Type B pancreatic cell (in vitro differentiated cells): ENCODE data around the gene RNF217. TPM values are rescaled to one million over a fixed set of nuclear protein-coding genes. Genes with fewer than 3 reads are reported as not detected.

ENCODE experiments used
- DNase-seq: peaks from one replicate; pipeline ENCODE4 v3.0.0; 2021; ENCODE audit warnings: mixed read lengths; ENCODE audit not compliant: unreplicated experiment; ENCODE audit errors: extremely low spot score
- H3K27ac Mint-ChIP-seq: 2 replicates; pipeline ENCODE4 v1.8.0; 2021; ENCODE audit warnings: mild to moderate bottlenecking, mixed read lengths
- H3K27me3 Mint-ChIP-seq: 2 replicates; pipeline ENCODE4 v1.8.0; 2021; ENCODE audit warnings: mixed read lengths
- H3K36me3 Mint-ChIP-seq: 2 replicates; pipeline ENCODE4 v1.8.0; 2021; ENCODE audit warnings: mixed read lengths
- H3K4me1 Mint-ChIP-seq: one replicate; pipeline ENCODE4 v1.8.0; 2021; ENCODE audit warnings: mixed read lengths; ENCODE audit not compliant: unreplicated experiment
- H3K4me3 Mint-ChIP-seq: 2 replicates; pipeline ENCODE4 v1.8.0; 2021; ENCODE audit warnings: mild to moderate bottlenecking, mixed read lengths
- H3K9me3 Mint-ChIP-seq: 2 replicates; pipeline ENCODE4 v1.8.0; 2021; ENCODE audit warnings: mixed read lengths
- total RNA-seq: library from RNA; stranded (reverse); gene quantifications from 2 replicates; pipeline ENCODE4 v1.2.1, GENCODE V29; 2021; ENCODE audit warnings: low replicate concordance
- TF ChIP-seq, protein P1 (sequence below): fragments of 200-600 bp; sonication (generic); conservative IDR thresholded peaks from 2 replicates; pipeline ENCODE4 v1.5.0; 2021; ENCODE audit warnings: antibody characterized with exemption, mild to moderate bottlenecking

RNF217 gene
- total RNA-seq, 1 donor from 2014 or later: 22.1 TPM

- Mint-ChIP-seq H3K9me3 (no peaks in the 10 kb centered on the region), H3K36me3 (no peaks in the 10 kb centered on the region), H3K27ac (no peak overlapping the region), H3K4me1 (no peaks in the 10 kb centered on the region), H3K27me3 (no peaks in the 10 kb centered on the region), H3K4me3 (no peak overlapping the region)
- DNase-seq: no peak
- TF ChIP-seq, protein P1, sequence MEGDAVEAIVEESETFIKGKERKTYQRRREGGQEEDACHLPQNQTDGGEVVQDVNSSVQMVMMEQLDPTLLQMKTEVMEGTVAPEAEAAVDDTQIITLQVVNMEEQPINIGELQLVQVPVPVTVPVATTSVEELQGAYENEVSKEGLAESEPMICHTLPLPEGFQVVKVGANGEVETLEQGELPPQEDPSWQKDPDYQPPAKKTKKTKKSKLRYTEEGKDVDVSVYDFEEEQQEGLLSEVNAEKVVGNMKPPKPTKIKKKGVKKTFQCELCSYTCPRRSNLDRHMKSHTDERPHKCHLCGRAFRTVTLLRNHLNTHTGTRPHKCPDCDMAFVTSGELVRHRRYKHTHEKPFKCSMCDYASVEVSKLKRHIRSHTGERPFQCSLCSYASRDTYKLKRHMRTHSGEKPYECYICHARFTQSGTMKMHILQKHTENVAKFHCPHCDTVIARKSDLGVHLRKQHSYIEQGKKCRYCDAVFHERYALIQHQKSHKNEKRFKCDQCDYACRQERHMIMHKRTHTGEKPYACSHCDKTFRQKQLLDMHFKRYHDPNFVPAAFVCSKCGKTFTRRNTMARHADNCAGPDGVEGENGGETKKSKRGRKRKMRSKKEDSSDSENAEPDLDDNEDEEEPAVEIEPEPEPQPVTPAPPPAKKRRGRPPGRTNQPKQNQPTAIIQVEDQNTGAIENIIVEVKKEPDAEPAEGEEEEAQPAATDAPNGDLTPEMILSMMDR: no peak
Observed at GRCh38 chr6:124947971-124948451, 14.2 kb upstream of the RNF217 start.

GRCh38 chr6:124949706-124950105 is 12.5 kb upstream of the RNF217 start:
- Mint-ChIP-seq H3K9me3 (no peaks in the 10 kb centered on the region), H3K27ac (no peak overlapping the region), H3K4me3 (no peak overlapping the region), H3K36me3 (no peaks in the 10 kb centered on the region), H3K4me1 (no peaks in the 10 kb centered on the region), H3K27me3 (no peaks in the 10 kb centered on the region)
- TF ChIP-seq, protein P1: no peak
- DNase-seq: no peak

- Mint-ChIP-seq H3K27me3 (no peaks in the 10 kb centered on the region), H3K36me3 (no peaks in the 10 kb centered on the region), H3K4me3 (no peak overlapping the region), H3K9me3 (no peaks in the 10 kb centered on the region), H3K27ac (no peak overlapping the region), H3K4me1 (no peaks in the 10 kb centered on the region)
- DNase-seq: no peak
- TF ChIP-seq, protein P1: no peak
Observed at GRCh38 chr6:124953808-124954207, 8.4 kb upstream of the RNF217 start.

DNA sequence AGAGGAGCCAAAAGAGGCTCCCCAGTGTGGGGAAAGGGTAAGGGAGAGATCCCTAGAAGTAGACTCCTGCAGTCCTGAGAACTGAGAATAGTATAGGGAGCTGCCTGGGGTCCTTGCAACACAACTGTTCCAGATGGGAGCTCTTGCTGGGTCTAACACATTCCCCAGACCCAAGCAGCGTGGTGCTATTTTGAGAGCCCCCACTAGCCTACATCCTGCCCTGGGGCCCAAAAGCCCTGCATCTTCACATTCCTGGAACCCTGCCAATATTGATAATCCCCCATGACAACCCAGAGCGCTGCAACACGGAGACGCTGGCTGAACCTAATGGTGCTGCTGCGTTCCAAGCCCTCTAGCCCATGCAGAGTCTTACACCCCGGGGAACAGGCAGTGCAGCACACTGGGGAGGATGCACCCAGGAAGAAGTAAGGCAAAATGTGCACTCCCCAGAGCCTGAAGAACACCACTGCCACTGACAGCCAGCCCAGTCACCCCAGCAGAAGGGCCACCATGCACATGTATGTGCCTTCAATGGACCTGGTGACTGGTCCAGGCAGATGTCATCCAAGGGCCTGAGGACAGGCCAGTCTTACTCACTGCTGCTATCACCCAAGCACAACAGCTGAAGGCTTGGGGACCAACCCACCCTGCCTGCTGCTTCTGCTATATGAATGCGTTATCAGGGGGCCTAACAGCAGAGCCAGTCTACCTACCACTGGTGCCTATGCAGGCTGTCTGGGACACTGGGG is 7.0 kb upstream of the RNF217 start:
- Mint-ChIP-seq H3K27ac (no peak overlapping the region), H3K9me3 (no peaks in the 10 kb centered on the region), H3K4me1 (no peaks in the 10 kb centered on the region), H3K27me3 (no peaks in the 10 kb centered on the region), H3K4me3 (no peak overlapping the region), H3K36me3 (no peaks in the 10 kb centered on the region)
- DNase-seq: no peak
- TF ChIP-seq, protein P1: no peak

GRCh38 chr6:124956018-124956417 is 6.2 kb upstream of the RNF217 start:
- Mint-ChIP-seq H3K36me3 (no peaks in the 10 kb centered on the region), H3K27ac (no peak overlapping the region), H3K27me3 (no peaks in the 10 kb centered on the region), H3K4me3 (no peak overlapping the region), H3K9me3 (no peaks in the 10 kb centered on the region), H3K4me1 (no peaks in the 10 kb centered on the region)
- no peak for DNase-seq
- TF ChIP-seq, protein P1: no peak
